Mammary epithelial cell (primary cell): ENCODE results near the gene MSMO1.

Experiments
- EZH2 ChIP-seq: IDR thresholded peaks from 2 replicates; pipeline ENCODE4 v1.6.1; 2012; ENCODE audit warnings: low read length, inconsistent platforms, borderline replicate concordance
- TF ChIP-seq, protein P1 (sequence below), 2 donors: IDR thresholded peaks in 1 of 2; conservative IDR thresholded peaks in 1 of 2; 2 replicates each; pipeline ENCODE4 v1.5.1; 2011 to 2012; ENCODE audit warnings: inconsistent platforms in 2 of 2, low read length in 2 of 2, mild to moderate bottlenecking in 2 of 2, control low read depth in 1 of 2, low read depth in 1 of 2; ENCODE audit not compliant: insufficient read depth in 1 of 2; ENCODE audit errors: extremely low read depth in 1 of 2

DNA sequence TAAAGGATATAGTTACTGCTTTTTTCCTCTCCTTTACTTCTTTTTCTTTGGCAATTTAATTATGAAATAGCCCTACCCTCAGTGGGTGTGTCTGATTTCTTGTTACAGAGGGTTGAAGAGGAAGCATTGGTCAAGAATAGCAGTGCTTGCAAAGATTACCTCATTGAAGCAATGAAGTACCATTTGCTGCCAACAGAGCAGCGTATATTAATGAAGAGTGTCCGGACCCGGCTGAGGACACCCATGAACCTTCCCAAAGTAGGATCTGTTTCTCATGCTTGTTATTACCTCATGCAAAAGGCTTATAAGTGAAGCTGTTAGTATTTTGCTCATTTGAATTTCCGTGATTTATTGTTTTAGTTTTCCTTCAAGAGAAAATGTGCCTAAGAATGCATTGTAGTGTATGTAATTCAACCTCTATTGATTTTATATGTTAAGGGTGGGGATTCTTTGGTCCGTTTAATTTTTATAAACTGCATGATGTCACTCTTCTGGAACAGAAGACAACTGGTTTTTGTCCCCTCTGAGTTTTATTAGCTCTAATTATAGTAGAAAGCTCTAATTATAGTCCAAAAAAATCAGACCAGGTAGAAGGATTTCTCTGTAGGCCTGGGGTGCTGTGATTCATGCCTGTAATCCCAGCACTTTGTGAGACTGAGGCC, 27.9 kb upstream of the MSMO1 start:
- TF ChIP-seq, protein P1, sequence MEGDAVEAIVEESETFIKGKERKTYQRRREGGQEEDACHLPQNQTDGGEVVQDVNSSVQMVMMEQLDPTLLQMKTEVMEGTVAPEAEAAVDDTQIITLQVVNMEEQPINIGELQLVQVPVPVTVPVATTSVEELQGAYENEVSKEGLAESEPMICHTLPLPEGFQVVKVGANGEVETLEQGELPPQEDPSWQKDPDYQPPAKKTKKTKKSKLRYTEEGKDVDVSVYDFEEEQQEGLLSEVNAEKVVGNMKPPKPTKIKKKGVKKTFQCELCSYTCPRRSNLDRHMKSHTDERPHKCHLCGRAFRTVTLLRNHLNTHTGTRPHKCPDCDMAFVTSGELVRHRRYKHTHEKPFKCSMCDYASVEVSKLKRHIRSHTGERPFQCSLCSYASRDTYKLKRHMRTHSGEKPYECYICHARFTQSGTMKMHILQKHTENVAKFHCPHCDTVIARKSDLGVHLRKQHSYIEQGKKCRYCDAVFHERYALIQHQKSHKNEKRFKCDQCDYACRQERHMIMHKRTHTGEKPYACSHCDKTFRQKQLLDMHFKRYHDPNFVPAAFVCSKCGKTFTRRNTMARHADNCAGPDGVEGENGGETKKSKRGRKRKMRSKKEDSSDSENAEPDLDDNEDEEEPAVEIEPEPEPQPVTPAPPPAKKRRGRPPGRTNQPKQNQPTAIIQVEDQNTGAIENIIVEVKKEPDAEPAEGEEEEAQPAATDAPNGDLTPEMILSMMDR (conservative IDR thresholded peaks at IDR 0.05 in 1 of 2, IDR thresholded peaks at IDR 0.05 in 1 of 2; ENCODE audit: extremely low read depth in 1 of 2, insufficient read depth in 1 of 2, low read depth in 1 of 2, low read length in 2 of 2), result no peak
- TF ChIP-seq EZH2, result no peak
